Osteoblast (primary cell): ENCODE data around the gene MACROD2. TPM values are rescaled to one million over a fixed set of nuclear protein-coding genes. Genes with fewer than 3 reads are reported as not detected.

Experiments used
- DNase-seq: peaks from one replicate; pipeline ENCODE4 v3.0.0; 2011; ENCODE audit warnings: low spot score, mixed read lengths; ENCODE audit not compliant: insufficient read length; ENCODE audit errors: missing footprints
- H2AFZ ChIP-seq: 2 replicates; pipeline ENCODE4 v1.6.0; 2011; ENCODE audit warnings: mild to moderate bottlenecking, low read length
- H3K27ac ChIP-seq: 2 replicates; pipeline ENCODE4 v1.5.1; 2011; ENCODE audit warnings: mild to moderate bottlenecking, low read depth, low read length, moderate library complexity
- H3K27me3 ChIP-seq: 2 replicates; pipeline ENCODE4 v1.6.0; 2012; ENCODE audit warnings: mild to moderate bottlenecking, control low read depth, inconsistent platforms, low read length, moderate library complexity; ENCODE audit not compliant: insufficient read depth
- H3K36me3 ChIP-seq: 2 replicates; pipeline ENCODE4 v1.5.1; 2011; ENCODE audit warnings: mild to moderate bottlenecking, low read length, control low read depth, moderate library complexity; ENCODE audit not compliant: insufficient read depth
- H3K4me1 ChIP-seq: 2 replicates; pipeline ENCODE4 v1.5.1; 2011; ENCODE audit warnings: mild to moderate bottlenecking, low read length, control low read depth, moderate library complexity; ENCODE audit not compliant: insufficient read depth
- H3K4me2 ChIP-seq: 2 replicates; pipeline ENCODE4 v1.6.0; 2011; ENCODE audit warnings: mild to moderate bottlenecking, low read length; ENCODE audit not compliant: insufficient read depth
- H3K4me3 ChIP-seq: fragments of 200-600 bp; sonication (generic); 3 replicates; pipeline ENCODE4 v1.5.1; 2012; ENCODE audit warnings: mild to moderate bottlenecking, low read length, inconsistent platforms; ENCODE audit not compliant: insufficient read depth
- H3K79me2 ChIP-seq: 2 replicates; pipeline ENCODE4 v1.6.0; 2012; ENCODE audit warnings: mild to moderate bottlenecking, low read length, control low read depth, inconsistent platforms; ENCODE audit not compliant: insufficient read depth
- H3K9me3 ChIP-seq: 2 replicates; pipeline ENCODE4 v1.5.1; 2011; ENCODE audit warnings: low read depth, low read length, control low read depth
- H4K20me1 ChIP-seq: 2 replicates; pipeline ENCODE4 v1.6.0; 2012; ENCODE audit warnings: mild to moderate bottlenecking, low read length, control low read depth; ENCODE audit not compliant: insufficient read depth
- total RNA-seq: library from RNA; depleted of rRNA; stranded (reverse); fragments of >200 nt; gene quantifications from 2 replicates; pipeline ENCODE4 v1.2.3, GENCODE V29; 2012
- TF ChIP-seq, protein P1 (sequence below): IDR thresholded peaks from 2 replicates; pipeline ENCODE4 v1.5.1; 2011; ENCODE audit warnings: mild to moderate bottlenecking, low read depth, low read length, moderate library complexity; ENCODE audit errors: extremely low read depth

MACROD2 gene
- total RNA-seq, 1 donor = 4.0 TPM

GRCh38 chr20:15544742-15545141 lies 1549.4 kb downstream of the MACROD2 start:
- DNase-seq = no peak
- Histone ChIP-seq H3K4me1 (no peaks in the 10 kb centered on the region), H3K4me3 (no peak overlapping the region), H3K4me2 (no peak overlapping the region), H3K9me3 (no peaks in the 10 kb centered on the region), H3K27me3 (no peaks in the 10 kb centered on the region), H4K20me1 (no peaks in the 10 kb centered on the region), H3K36me3 (no peaks in the 10 kb centered on the region), H3K79me2 (no peaks in the 10 kb centered on the region), H2AFZ (no peak overlapping the region), H3K27ac (no peak overlapping the region)
- TF ChIP-seq, protein P1, sequence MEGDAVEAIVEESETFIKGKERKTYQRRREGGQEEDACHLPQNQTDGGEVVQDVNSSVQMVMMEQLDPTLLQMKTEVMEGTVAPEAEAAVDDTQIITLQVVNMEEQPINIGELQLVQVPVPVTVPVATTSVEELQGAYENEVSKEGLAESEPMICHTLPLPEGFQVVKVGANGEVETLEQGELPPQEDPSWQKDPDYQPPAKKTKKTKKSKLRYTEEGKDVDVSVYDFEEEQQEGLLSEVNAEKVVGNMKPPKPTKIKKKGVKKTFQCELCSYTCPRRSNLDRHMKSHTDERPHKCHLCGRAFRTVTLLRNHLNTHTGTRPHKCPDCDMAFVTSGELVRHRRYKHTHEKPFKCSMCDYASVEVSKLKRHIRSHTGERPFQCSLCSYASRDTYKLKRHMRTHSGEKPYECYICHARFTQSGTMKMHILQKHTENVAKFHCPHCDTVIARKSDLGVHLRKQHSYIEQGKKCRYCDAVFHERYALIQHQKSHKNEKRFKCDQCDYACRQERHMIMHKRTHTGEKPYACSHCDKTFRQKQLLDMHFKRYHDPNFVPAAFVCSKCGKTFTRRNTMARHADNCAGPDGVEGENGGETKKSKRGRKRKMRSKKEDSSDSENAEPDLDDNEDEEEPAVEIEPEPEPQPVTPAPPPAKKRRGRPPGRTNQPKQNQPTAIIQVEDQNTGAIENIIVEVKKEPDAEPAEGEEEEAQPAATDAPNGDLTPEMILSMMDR = no peak

DNA sequence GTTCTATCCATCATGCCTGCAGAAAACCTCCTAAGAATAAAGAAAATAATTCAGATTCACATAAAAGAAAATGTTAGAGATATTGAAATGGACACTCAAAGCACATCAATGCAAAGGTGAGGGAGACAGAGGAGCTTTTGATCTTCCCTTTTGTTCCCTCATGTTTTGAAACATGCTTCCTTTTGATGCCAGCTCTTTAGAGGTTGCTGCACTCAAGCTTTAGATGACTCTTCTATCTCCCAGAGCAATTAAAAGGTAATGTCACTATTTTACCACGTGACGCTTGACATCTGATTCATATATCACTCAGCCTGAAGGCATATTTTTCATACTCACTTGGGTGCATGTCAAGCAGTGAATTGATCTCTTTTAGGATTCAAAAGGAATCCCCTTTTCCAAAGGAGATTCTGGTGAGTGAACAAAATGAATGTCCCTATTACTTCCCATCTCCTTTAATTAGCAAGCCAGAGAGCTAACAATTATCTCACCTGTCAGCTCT lies 1551.3 kb downstream of the MACROD2 start:
- H3K9me3 ChIP-seq = no peaks in the 10 kb centered on the region
- DNase-seq = no peak
- TF ChIP-seq, protein P1 = no peak
- H3K4me2 ChIP-seq = no peak overlapping the region
- H3K4me1 ChIP-seq = no peaks in the 10 kb centered on the region
- no peak overlapping the region for H3K4me3 ChIP-seq
- no peak overlapping the region for H3K27ac ChIP-seq
- H3K27me3 ChIP-seq = no peaks in the 10 kb centered on the region
- H2AFZ ChIP-seq = no peak overlapping the region
- no peaks in the 10 kb centered on the region for H4K20me1 ChIP-seq
- H3K36me3 ChIP-seq = no peaks in the 10 kb centered on the region
- H3K79me2 ChIP-seq = no peaks in the 10 kb centered on the region

- DNase-seq = no peak
- Histone ChIP-seq H4K20me1 (no peaks in the 10 kb centered on the region), H3K27ac (no peak overlapping the region), H3K4me1 (no peaks in the 10 kb centered on the region), H3K9me3 (no peaks in the 10 kb centered on the region), H3K36me3 (no peaks in the 10 kb centered on the region), H3K4me2 (no peak overlapping the region), H3K27me3 (no peaks in the 10 kb centered on the region), H3K79me2 (no peaks in the 10 kb centered on the region), H3K4me3 (no peak overlapping the region), H2AFZ (no peak overlapping the region)
- TF ChIP-seq, protein P1 = no peak
These were observed 1551.8 kb downstream of the MACROD2 start for GRCh38 chr20:15547119-15547518.

GRCh38 chr20:15550116-15550870 lies 1555.0 kb downstream of the MACROD2 start:
- no peak overlapping the region for H3K4me3 ChIP-seq
- no peaks in the 10 kb centered on the region for H3K27me3 ChIP-seq
- H4K20me1 ChIP-seq = no peaks in the 10 kb centered on the region
- TF ChIP-seq, protein P1 = no peak
- H3K4me2 ChIP-seq = no peak overlapping the region
- H3K36me3 ChIP-seq = no peaks in the 10 kb centered on the region
- no peak overlapping the region for H2AFZ ChIP-seq
- DNase-seq = no peak
- no peak overlapping the region for H3K27ac ChIP-seq
- H3K9me3 ChIP-seq = peaks cover 3% of the 10 kb centered on the region
- no peaks in the 10 kb centered on the region for H3K79me2 ChIP-seq
- no peaks in the 10 kb centered on the region for H3K4me1 ChIP-seq
